Prostate gland (tissue), 2 donors: Measurements from ENCODE around the gene SPTBN4.

Experiments
- POLR2A ChIP-seq: fragments of 450-650 bp; IDR thresholded peaks from one replicate; pipeline ENCODE4 v1.6.1; 2016; ENCODE audit warnings: antibody characterized with exemption, mild to moderate bottlenecking
- TF ChIP-seq, protein P1 (sequence below), 4 experiments: fragments of 200-600 bp in 2 of 4; fragments of 450-650 bp in 2 of 4; sonication (generic) in 2 of 4; IDR thresholded peaks; 1 replicate in 3 of 4; 2 replicates in 1 of 4; pipeline ENCODE4 v1.5.1; 2016 to 2019; ENCODE audit warnings: antibody characterized with exemption in 4 of 4, mild to moderate bottlenecking in 2 of 4, moderate library complexity in 2 of 4

DNA sequence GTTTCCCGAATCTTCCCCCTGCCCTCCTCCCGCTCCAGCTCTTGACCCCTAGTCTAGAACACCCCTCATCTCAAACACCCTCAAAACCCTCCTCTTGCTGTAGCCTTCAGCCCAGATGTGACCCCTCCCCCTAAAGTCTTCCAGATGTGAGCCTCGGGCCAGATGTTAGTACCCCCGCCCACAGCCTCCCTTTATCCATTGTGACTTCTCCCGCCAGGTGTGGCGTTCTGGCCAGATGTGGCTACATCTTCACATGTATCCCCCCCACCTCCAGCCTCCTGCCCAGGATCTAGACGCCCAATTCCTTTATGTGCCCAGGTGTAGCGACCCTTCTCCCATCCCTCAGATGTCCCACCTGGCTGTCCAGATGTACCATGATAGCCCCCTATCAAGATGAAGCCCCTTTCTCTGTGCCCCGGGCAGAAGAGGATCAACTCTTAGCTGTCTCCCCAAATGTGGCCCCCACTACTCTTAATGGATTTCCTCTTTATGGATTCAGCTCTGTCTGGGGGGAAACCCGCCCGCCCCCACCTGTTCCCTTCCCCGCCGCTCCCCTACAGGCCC is 133.9 kb downstream of the SPTBN4 start:
- no peak for TF ChIP-seq POLR2A
- TF ChIP-seq, protein P1, sequence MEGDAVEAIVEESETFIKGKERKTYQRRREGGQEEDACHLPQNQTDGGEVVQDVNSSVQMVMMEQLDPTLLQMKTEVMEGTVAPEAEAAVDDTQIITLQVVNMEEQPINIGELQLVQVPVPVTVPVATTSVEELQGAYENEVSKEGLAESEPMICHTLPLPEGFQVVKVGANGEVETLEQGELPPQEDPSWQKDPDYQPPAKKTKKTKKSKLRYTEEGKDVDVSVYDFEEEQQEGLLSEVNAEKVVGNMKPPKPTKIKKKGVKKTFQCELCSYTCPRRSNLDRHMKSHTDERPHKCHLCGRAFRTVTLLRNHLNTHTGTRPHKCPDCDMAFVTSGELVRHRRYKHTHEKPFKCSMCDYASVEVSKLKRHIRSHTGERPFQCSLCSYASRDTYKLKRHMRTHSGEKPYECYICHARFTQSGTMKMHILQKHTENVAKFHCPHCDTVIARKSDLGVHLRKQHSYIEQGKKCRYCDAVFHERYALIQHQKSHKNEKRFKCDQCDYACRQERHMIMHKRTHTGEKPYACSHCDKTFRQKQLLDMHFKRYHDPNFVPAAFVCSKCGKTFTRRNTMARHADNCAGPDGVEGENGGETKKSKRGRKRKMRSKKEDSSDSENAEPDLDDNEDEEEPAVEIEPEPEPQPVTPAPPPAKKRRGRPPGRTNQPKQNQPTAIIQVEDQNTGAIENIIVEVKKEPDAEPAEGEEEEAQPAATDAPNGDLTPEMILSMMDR (IDR thresholded peaks at IDR 0.05), result no peak
